C4-2B (cell line): ENCODE measurements around the gene RAB8B.

ENCODE experiments used
- CTCF ChIP-seq: fragments of 450-650 bp; conservative IDR thresholded peaks from 2 replicates; pipeline ENCODE4 v1.5.1; 2017; ENCODE audit warnings: mild to moderate bottlenecking
- ZFX ChIP-seq: fragments of 450-650 bp; IDR thresholded peaks from 2 replicates; pipeline ENCODE4 v1.6.1; 2017

- TF ChIP-seq CTCF (no peak), ZFX (no peak)
These were observed 50.7 kb downstream of the RAB8B start for GRCh38 chr15:63240109-63240508.
